Osteocyte (in vitro differentiated cells): ENCODE measurements around the gene BICD1. TPM values are rescaled to one million over a fixed set of nuclear protein-coding genes. Genes with fewer than 3 reads are reported as not detected.

Experiments
- DNase-seq: peaks from one replicate; pipeline ENCODE4 v3.0.0; 2021; ENCODE audit warnings: mixed read lengths; ENCODE audit not compliant: unreplicated experiment; ENCODE audit errors: extremely low spot score
- H3K27ac Mint-ChIP-seq: one replicate; pipeline ENCODE4 v1.8.0; 2021; ENCODE audit warnings: mild to moderate bottlenecking, mixed read lengths; ENCODE audit not compliant: unreplicated experiment
- H3K27me3 Mint-ChIP-seq: one replicate; pipeline ENCODE4 v1.8.0; 2021; ENCODE audit warnings: mixed read lengths; ENCODE audit not compliant: unreplicated experiment
- H3K36me3 Mint-ChIP-seq: one replicate; pipeline ENCODE4 v1.8.0; 2021; ENCODE audit warnings: mixed read lengths; ENCODE audit not compliant: unreplicated experiment
- H3K4me1 Mint-ChIP-seq: one replicate; pipeline ENCODE4 v1.8.0; 2021; ENCODE audit warnings: mixed read lengths; ENCODE audit not compliant: unreplicated experiment
- H3K4me3 Mint-ChIP-seq: one replicate; pipeline ENCODE4 v1.8.0; 2021; ENCODE audit warnings: mild to moderate bottlenecking, moderate library complexity, mixed read lengths; ENCODE audit not compliant: unreplicated experiment
- H3K9me3 Mint-ChIP-seq: one replicate; pipeline ENCODE4 v1.8.0; 2021; ENCODE audit warnings: mixed read lengths; ENCODE audit not compliant: unreplicated experiment
- total RNA-seq: library from RNA; stranded (reverse); gene quantifications from 2 replicates; pipeline ENCODE4 v1.2.1, GENCODE V29; 2021
- TF ChIP-seq, protein P1 (sequence below): fragments of 200-600 bp; sonication (generic); IDR thresholded peaks from 2 replicates; pipeline ENCODE4 v1.5.0; 2021; ENCODE audit warnings: antibody characterized with exemption, mild to moderate bottlenecking, moderate library complexity

BICD1 gene
- total RNA-seq, 1 donor from 2014 or later: 47.6 TPM

DNA sequence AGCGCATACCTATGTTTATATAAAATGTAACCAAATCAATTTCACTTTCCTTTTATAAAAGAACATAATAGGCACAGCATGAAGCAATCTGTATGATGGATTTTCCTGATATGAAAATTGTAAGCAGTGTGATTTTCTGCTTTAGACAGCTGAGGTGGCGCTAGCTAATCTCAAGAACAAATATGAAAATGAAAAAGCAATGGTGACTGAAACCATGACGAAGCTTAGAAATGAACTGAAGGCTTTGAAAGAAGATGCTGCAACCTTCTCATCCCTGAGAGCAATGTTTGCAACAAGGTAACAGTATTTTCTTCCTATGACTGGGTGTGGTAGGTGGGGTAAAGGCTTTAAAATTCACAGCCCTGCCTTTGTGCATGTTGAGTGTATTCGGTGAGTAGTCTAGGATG is 227.7 kb downstream of the BICD1 start:
- H3K9me3 Mint-ChIP-seq: no peaks in the 10 kb centered on the region
- H3K4me1 Mint-ChIP-seq: peaks cover 7% of the 10 kb centered on the region
- DNase-seq: no peak
- H3K4me3 Mint-ChIP-seq: no peak overlapping the region
- no peaks in the 10 kb centered on the region for H3K27me3 Mint-ChIP-seq
- TF ChIP-seq, protein P1, sequence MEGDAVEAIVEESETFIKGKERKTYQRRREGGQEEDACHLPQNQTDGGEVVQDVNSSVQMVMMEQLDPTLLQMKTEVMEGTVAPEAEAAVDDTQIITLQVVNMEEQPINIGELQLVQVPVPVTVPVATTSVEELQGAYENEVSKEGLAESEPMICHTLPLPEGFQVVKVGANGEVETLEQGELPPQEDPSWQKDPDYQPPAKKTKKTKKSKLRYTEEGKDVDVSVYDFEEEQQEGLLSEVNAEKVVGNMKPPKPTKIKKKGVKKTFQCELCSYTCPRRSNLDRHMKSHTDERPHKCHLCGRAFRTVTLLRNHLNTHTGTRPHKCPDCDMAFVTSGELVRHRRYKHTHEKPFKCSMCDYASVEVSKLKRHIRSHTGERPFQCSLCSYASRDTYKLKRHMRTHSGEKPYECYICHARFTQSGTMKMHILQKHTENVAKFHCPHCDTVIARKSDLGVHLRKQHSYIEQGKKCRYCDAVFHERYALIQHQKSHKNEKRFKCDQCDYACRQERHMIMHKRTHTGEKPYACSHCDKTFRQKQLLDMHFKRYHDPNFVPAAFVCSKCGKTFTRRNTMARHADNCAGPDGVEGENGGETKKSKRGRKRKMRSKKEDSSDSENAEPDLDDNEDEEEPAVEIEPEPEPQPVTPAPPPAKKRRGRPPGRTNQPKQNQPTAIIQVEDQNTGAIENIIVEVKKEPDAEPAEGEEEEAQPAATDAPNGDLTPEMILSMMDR: no peak
- H3K36me3 Mint-ChIP-seq: peaks cover 15% of the 10 kb centered on the region
- H3K27ac Mint-ChIP-seq: no peak overlapping the region

DNA sequence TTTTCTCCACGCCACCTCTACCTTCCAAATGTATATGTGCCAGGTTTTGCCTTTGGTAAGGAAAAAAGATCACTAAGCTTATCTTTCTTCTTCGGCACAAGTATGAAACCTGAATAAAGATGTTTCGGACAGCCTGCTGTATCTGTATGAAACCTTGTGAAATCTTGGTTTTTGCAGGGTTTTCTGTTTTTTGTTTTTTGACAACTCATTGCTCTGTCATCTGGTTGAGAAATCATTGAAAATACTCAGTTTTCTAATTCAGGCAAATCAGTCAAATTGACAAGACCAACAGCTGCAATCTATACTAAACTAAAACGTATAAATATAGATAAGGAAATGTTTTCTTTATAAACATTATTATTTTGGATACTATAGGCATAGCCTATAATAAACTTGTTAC is 229.6 kb downstream of the BICD1 start:
- TF ChIP-seq, protein P1: no peak
- peaks cover 16% of the 10 kb centered on the region for H3K36me3 Mint-ChIP-seq
- DNase-seq: no peak
- H3K27ac Mint-ChIP-seq: no peak overlapping the region
- no peak overlapping the region for H3K4me3 Mint-ChIP-seq
- H3K9me3 Mint-ChIP-seq: no peaks in the 10 kb centered on the region
- H3K27me3 Mint-ChIP-seq: no peaks in the 10 kb centered on the region
- peaks cover 7% of the 10 kb centered on the region for H3K4me1 Mint-ChIP-seq

DNA sequence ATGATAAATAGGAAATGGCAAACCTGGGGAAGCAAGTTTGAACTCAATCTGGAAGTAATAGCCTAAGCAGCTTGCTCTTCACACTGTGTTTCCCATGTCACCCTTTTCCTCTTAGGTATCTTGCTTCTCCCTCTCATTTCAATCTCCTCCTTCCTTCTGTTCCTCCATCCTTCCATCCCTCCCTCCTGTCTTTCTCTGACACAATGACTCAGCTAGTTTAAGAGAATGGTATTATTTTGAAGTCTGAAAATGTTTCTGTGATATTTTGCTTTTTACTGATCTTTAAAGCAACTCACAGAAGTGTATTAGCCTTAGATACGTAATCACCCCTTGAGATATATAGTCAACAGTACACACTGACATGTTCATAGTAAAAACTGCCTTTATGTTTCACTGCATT is 236.8 kb downstream of the BICD1 start:
- no peak for DNase-seq
- peaks cover 9% of the 10 kb centered on the region for H3K36me3 Mint-ChIP-seq
- no peaks in the 10 kb centered on the region for H3K27me3 Mint-ChIP-seq
- no peaks in the 10 kb centered on the region for H3K4me1 Mint-ChIP-seq
- H3K27ac Mint-ChIP-seq: no peak overlapping the region
- no peak overlapping the region for H3K4me3 Mint-ChIP-seq
- TF ChIP-seq, protein P1: no peak
- no peaks in the 10 kb centered on the region for H3K9me3 Mint-ChIP-seq

DNA sequence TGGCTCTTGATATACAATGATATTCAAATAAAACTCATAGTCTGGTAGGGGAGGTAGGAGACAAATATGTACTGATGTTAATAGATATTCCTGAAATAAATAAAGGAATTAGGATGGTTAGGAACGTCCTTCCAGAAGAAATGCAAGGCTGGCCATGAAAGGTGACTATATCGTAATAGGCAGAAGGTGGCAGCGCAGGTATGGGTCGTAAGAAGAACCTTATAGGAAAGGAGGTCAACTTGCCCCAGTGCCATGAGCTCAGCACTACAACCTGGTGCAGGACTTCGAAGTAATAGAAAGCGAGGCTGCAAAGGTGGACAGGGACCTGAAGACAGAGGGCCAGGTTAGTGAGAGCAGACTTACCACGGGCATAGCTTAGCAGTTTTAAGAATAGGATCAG is 237.4 kb downstream of the BICD1 start:
- Mint-ChIP-seq H3K9me3 (no peaks in the 10 kb centered on the region), H3K27me3 (no peaks in the 10 kb centered on the region), H3K4me3 (no peak overlapping the region), H3K36me3 (peaks cover 8% of the 10 kb centered on the region), H3K27ac (no peak overlapping the region), H3K4me1 (no peaks in the 10 kb centered on the region)
- DNase-seq: no peak
- TF ChIP-seq, protein P1: no peak

DNA sequence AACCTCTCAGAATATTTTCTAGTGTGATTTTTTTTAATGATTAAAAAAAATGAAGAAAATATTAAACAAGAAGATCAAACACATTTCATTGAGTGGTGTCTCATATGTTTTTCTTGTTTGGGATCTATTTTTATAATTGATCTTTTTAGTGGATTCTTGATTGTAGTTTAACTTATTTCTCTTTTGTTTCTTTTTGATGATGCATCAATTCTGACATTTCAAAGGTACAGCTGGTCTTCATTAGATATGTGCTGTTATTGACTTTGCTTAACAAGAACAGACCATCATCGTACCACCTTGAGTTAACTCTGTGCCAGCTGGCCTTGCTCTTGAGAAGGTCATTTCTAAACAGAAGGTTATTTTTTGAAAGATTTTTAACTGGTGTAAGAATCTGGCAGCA is 246.9 kb downstream of the BICD1 start:
- Mint-ChIP-seq H3K27me3 (no peaks in the 10 kb centered on the region), H3K4me3 (no peak overlapping the region), H3K9me3 (no peaks in the 10 kb centered on the region), H3K36me3 (peaks cover 4% of the 10 kb centered on the region), H3K4me1 (no peaks in the 10 kb centered on the region), H3K27ac (no peak overlapping the region)
- no peak for DNase-seq
- TF ChIP-seq, protein P1: no peak
